ENCODE data around the gene PCDHGC4. TPM values are rescaled to one million over a fixed set of nuclear protein-coding genes. Genes with fewer than 3 reads are reported as not detected.

PCDHGC4 gene
- total and polyA plus RNA-seq, 2 of the 8 experiments (the other 6 are each of a cell fraction or from before 2014, with no cell fraction given): 2.1 to 2.4 TPM

- ChIA-PET CTCF (ENCODE audit: partially characterized antibody) (interaction anchor here (1.2 to 50.9 kb wide), 7 partner anchors 7 to 270 kb away, joined by 3 to 1236 read pairs (median 218); partner anchors contain the start of genes PCDHGA10, PCDHGA11, PCDHGA9 and PCDHGB6), POLR2A (ENCODE audit: partially characterized antibody) (interaction anchor here (0.9 kb wide), 1 partner anchor 9 kb away, joined by 3 read pairs; no protein-coding TSS in a partner anchor)
- no peak overlapping the region for H2BK120ac ChIP-seq (replicated peaks; ENCODE audit: low read depth, low read length)
- no peak overlapping the region for H3K18ac ChIP-seq (ENCODE audit: extremely low read depth, low read length)
- no peak overlapping the region for H3K27ac ChIP-seq (ENCODE audit: low read depth, low read length)
- no peak overlapping the region for H3K4me2 ChIP-seq (ENCODE audit: insufficient read depth in 1 of 2, low read depth in 2 of 2, low read length in 2 of 2)
- no peak overlapping the region for H3K9ac ChIP-seq (replicated peaks in 1 of 4; ENCODE audit: extremely low read depth in 1 of 4, low read depth in 3 of 4, low read length in 3 of 4)
- peaks cover 1 to 12% (median 8%) of the 10 kb centered on the region in 4 experiments for H3K4me1 ChIP-seq (replicated peaks in 1 of 4; ENCODE audit: control insufficient read depth in 3 of 4, insufficient read depth in 4 of 4, low read length in 3 of 4)
- no peak overlapping the region for H3K23ac ChIP-seq (ENCODE audit: insufficient read length)
- WGBS, 2 experiments (ENCODE audit: extremely low coverage in 1 of 2, insufficient coverage in 1 of 2, insufficient read length in 1 of 2, insufficient replicate concordance in 2 of 2, low coverage in 1 of 2, low lambda C conversion rate in 2 of 2, missing lambda C conversion rate in 1 of 2): 93% methylated on average over 4 of the region's 4 CpGs; no CpG with 5 or more reads in 1 of the 2 experiments
- H2BK20ac ChIP-seq (ENCODE audit: low read length): no peak overlapping the region
- H3K27me3 ChIP-seq (replicated peaks in 1 of 4; ENCODE audit: control insufficient read depth in 3 of 4, extremely low read depth in 1 of 4, insufficient read depth in 3 of 4, low read length in 3 of 4): no peaks in the 10 kb centered on the region
- FAIRE-seq: no peak
- no peak for TF ChIP-seq TAF7 (optimal IDR thresholded peaks at IDR 0.05; ENCODE audit: borderline replicate concordance, low read depth, low read length)
- no peak for TF ChIP-seq CREB1 (IDR thresholded peaks at IDR 0.05)
- TF ChIP-seq EZH2 (IDR thresholded peaks at IDR 0.05; ENCODE audit: low read depth, low read length, severe bottlenecking): no peak
- TF ChIP-seq BACH1 (IDR thresholded peaks at IDR 0.05; ENCODE audit: low read length): no peak
- H3K4me3 ChIP-seq (ENCODE audit: extremely low read depth in 1 of 4, insufficient read depth in 2 of 4, low read depth in 3 of 4, low read length in 4 of 4): no peak overlapping the region
- no peak overlapping the region for H4K8ac ChIP-seq (ENCODE audit: extremely low read depth, insufficient read depth, low read length)
- H3K23me2 ChIP-seq (ENCODE audit: low read depth, low read length): no peaks in the 10 kb centered on the region; the same call in 1 of the 2 replicates
- H3K79me2 ChIP-seq (ENCODE audit: control insufficient read depth in 1 of 2, insufficient read depth in 2 of 2, low read length in 2 of 2): no peaks in the 10 kb centered on the region
- H3K14ac ChIP-seq (ENCODE audit: insufficient read length): no peak overlapping the region
- H3K36me3 ChIP-seq (ENCODE audit: control insufficient read depth in 2 of 4, insufficient read depth in 4 of 4, low read length in 3 of 4): 0 out of 8 replicates have a peak, but pooled peaks cover 0 to 3% (median 1%) of the 10 kb centered on the region in 4 experiments
- H3K4ac ChIP-seq (replicated peaks; ENCODE audit: insufficient read length, low read depth, low read length): no peak overlapping the region
- no peak overlapping the region for H2BK12ac ChIP-seq (ENCODE audit: low read depth, low read length)
- no peak overlapping the region for H4K5ac ChIP-seq (ENCODE audit: insufficient read length, low read depth, low read length)
- H2AK5ac ChIP-seq (ENCODE audit: low read depth, low read length): no peak overlapping the region
- H2BK5ac ChIP-seq (ENCODE audit: low read depth, low read length): no peak overlapping the region
- no peak for DNase-seq (ENCODE audit: low read depth in 1 of 2, low spot score in 2 of 2)
- H3K9me3 ChIP-seq (ENCODE audit: insufficient read depth in 2 of 2, low read depth in 1 of 2, low read length in 1 of 2): no peaks in the 10 kb centered on the region
- H2AFZ ChIP-seq (ENCODE audit: low read length): no peak overlapping the region
- H3K79me1 ChIP-seq (ENCODE audit: low read depth, low read length): no peaks in the 10 kb centered on the region
- no peak overlapping the region for H4K91ac ChIP-seq (replicated peaks; ENCODE audit: insufficient read length, low read length)
- H4K20me1 ChIP-seq (replicated peaks in 1 of 2; ENCODE audit: control insufficient read depth in 1 of 2, insufficient read depth in 2 of 2, low read length in 2 of 2): no peaks in the 10 kb centered on the region
- H3K56ac ChIP-seq (replicated peaks; ENCODE audit: insufficient read length, low read depth, low read length): no peak overlapping the region
- H2BK15ac ChIP-seq (ENCODE audit: low read length): no peak overlapping the region
These were observed 19.4 kb downstream of the PCDHGC4 start for GRCh38 chr5:141504216-141504615.
